GM19438 (cell line): Measurements from ENCODE around the gene CEP152.

Experiments
- ATAC-seq: cut with Tn5 transposase; IDR thresholded peaks from one replicate; pipeline ENCODE4 v1.9.1; 2021; ENCODE audit warnings: low read depth; ENCODE audit not compliant: unreplicated experiment

Gene CEP152

GRCh38 chr15:48778331-48778730 is 32.5 kb downstream of the CEP152 start:
- ATAC-seq: no peak

- no peak for ATAC-seq
Observed at GRCh38 chr15:48777645-48778330, 33.1 kb downstream of the CEP152 start.

GRCh38 chr15:48775546-48775945 is 35.3 kb downstream of the CEP152 start:
- ATAC-seq: no peak

- ATAC-seq: no peak
Observed at GRCh38 chr15:48774484-48774883, 36.4 kb downstream of the CEP152 start.

GRCh38 chr15:48766196-48766595 is 44.7 kb downstream of the CEP152 start:
- no peak for ATAC-seq

GRCh38 chr15:48765022-48765421 is 45.8 kb downstream of the CEP152 start:
- no peak for ATAC-seq

GRCh38 chr15:48761393-48762158 is 49.3 kb downstream of the CEP152 start:
- no peak for ATAC-seq

GRCh38 chr15:48759921-48760320 is 50.9 kb downstream of the CEP152 start:
- ATAC-seq: no peak

- ATAC-seq: no peak
Observed at GRCh38 chr15:48757661-48758060, 53.2 kb downstream of the CEP152 start.

- ATAC-seq: no peak
Observed at GRCh38 chr15:48754011-48754410, 56.9 kb downstream of the CEP152 start.

- ATAC-seq: no peak
Observed at GRCh38 chr15:48751595-48751994, 59.3 kb downstream of the CEP152 start.

- ATAC-seq: no peak
Observed at GRCh38 chr15:48748535-48748934, 62.3 kb downstream of the CEP152 start.

GRCh38 chr15:48733615-48734014 is 77.3 kb downstream of the CEP152 start:
- no peak for ATAC-seq

GRCh38 chr15:48730506-48730905 is 80.4 kb downstream of the CEP152 start:
- ATAC-seq: no peak

GRCh38 chr15:48723969-48724368 is 86.9 kb downstream of the CEP152 start:
- ATAC-seq: no peak

- ATAC-seq: no peak
Observed at GRCh38 chr15:48722764-48723661, 87.9 kb downstream of the CEP152 start.

- ATAC-seq: no peak
Observed at GRCh38 chr15:48721061-48721810, 89.6 kb downstream of the CEP152 start.

- no peak for ATAC-seq
Observed at GRCh38 chr15:48720646-48721045, 90.2 kb downstream of the CEP152 start.

GRCh38 chr15:48719668-48720067 is 91.2 kb downstream of the CEP152 start:
- no peak for ATAC-seq

- no peak for ATAC-seq
Observed at GRCh38 chr15:48718646-48719045, 92.2 kb downstream of the CEP152 start.
